ENCODE results near the gene FGFBP1. TPM values are rescaled to one million over a fixed set of nuclear protein-coding genes. Genes with fewer than 3 reads are reported as not detected.

Gene FGFBP1
- total and polyA plus RNA-seq, 2 of the 4 experiments (the other 2 are of a cell fraction) = under 0.01 TPM; not detected in 1

DNA sequence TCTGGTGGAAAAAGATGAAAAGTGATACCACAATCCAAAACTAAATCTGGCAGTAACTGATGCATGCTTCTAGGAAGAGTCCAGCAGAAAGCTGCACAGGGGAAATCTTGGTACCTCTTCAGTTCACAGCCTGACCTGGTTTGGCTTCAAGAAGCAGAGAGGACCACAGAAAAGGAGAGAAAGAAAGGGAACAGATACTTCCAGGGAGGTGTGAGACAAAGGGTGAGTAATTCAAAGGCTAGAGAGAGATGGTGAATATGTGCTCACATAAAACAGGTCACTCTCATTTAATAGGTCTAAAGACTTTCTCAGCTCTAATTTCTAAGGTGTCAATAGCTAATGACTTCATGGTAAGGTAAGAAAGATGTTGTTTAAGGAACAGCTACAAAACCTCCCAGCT lies 13.2 kb upstream of the FGFBP1 start:
- dilution Hi-C loops (cut with HindIII; ENCODE audit: low sequenced_read_pairs, unreplicated experiment) = no loop called here
- Histone ChIP-seq H3K4me1 (ENCODE audit: control insufficient read depth, insufficient read depth, low read length) (no peaks in the 10 kb centered on the region), H3K18ac (ENCODE audit: low read depth, low read length) (no peak overlapping the region), H3K36me3 (ENCODE audit: control insufficient read depth, insufficient read depth, low read length) (no peaks in the 10 kb centered on the region), H3K56ac (ENCODE audit: extremely low read depth, insufficient read depth, low read length) (no peak overlapping the region), H2BK5ac (ENCODE audit: low read depth, low read length, poor library complexity, severe bottlenecking) (no peak overlapping the region), H3K27ac (ENCODE audit: insufficient read depth, low read length) (no peak overlapping the region), H3K9ac (ENCODE audit: low read depth, low read length) (no peak overlapping the region), H3K4me2 (ENCODE audit: low read depth, low read length) (no peak overlapping the region), H3K27me3 (ENCODE audit: control insufficient read depth, insufficient read depth, low read length) (peaks cover 5% of the 10 kb centered on the region; the same call in 1 of the 2 replicates), H4K5ac (ENCODE audit: low read depth, low read length) (no peak overlapping the region), H4K91ac (ENCODE audit: insufficient read depth, low read depth, low read length) (no peak overlapping the region), H3K9me3 (ENCODE audit: control insufficient read depth, insufficient read depth, low read length) (no peaks in the 10 kb centered on the region), H3K9me1 (ENCODE audit: insufficient read depth, low read length) (no peaks in the 10 kb centered on the region), H3K4me3 (ENCODE audit: insufficient read depth, low read depth, low read length) (no peak overlapping the region), H2BK20ac (ENCODE audit: low read depth, low read length) (no peak overlapping the region), H4K8ac (ENCODE audit: low read depth in 2 of 2, low read length in 2 of 2) (no peak overlapping the region), H2AK5ac (ENCODE audit: low read depth, low read length) (no peak overlapping the region), H2AFZ (replicated peaks; ENCODE audit: low read length, poor library complexity) (no peak overlapping the region), H3K79me1 (ENCODE audit: low read depth in 1 of 2, low read length in 2 of 2) (no peaks in the 10 kb centered on the region), H3K4ac (ENCODE audit: low read depth, low read length) (no peak overlapping the region), H2BK120ac (ENCODE audit: low read depth, low read length) (no peak overlapping the region), H2AK9ac (replicated peaks; ENCODE audit: low read depth, low read length, poor library complexity) (no peak overlapping the region), H3K23ac (ENCODE audit: low read depth, low read length) (no peak overlapping the region), H3K14ac (replicated peaks; ENCODE audit: low read depth, low read length) (no peak overlapping the region), H2BK15ac (ENCODE audit: low read depth, low read length) (no peak overlapping the region), H4K20me1 (ENCODE audit: insufficient read depth, low read length) (no peaks in the 10 kb centered on the region)
- BruUV-seq (replicated peaks) = no TSS peak
- POLR2A ChIA-PET (ENCODE audit: unreplicated experiment) = no interaction called here
- CTCF ChIA-PET = interaction anchor here (0.5 to 1.3 kb wide), 2 partner anchors 57 to 472 kb away, joined by 3 read pairs; no protein-coding TSS in a partner anchor
- no peak for ATAC-seq (ENCODE audit: low read depth)
- in situ Hi-C loops (cut with MboI; ENCODE audit: low sequenced_read_pairs) = no loop called here
- no peak for TF ChIP-seq RAD21 (IDR thresholded peaks at IDR 0.05; ENCODE audit: low read length)
- TF ChIP-seq, protein P1, sequence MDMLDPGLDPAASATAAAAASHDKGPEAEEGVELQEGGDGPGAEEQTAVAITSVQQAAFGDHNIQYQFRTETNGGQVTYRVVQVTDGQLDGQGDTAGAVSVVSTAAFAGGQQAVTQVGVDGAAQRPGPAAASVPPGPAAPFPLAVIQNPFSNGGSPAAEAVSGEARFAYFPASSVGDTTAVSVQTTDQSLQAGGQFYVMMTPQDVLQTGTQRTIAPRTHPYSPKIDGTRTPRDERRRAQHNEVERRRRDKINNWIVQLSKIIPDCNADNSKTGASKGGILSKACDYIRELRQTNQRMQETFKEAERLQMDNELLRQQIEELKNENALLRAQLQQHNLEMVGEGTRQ (IDR thresholded peaks at IDR 0.05; ENCODE audit: low read depth, low read length) = no peak
- TF ChIP-seq, protein P2, sequence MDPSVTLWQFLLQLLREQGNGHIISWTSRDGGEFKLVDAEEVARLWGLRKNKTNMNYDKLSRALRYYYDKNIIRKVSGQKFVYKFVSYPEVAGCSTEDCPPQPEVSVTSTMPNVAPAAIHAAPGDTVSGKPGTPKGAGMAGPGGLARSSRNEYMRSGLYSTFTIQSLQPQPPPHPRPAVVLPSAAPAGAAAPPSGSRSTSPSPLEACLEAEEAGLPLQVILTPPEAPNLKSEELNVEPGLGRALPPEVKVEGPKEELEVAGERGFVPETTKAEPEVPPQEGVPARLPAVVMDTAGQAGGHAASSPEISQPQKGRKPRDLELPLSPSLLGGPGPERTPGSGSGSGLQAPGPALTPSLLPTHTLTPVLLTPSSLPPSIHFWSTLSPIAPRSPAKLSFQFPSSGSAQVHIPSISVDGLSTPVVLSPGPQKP (IDR thresholded peaks at IDR 0.05; ENCODE audit: borderline replicate concordance, low read depth, low read length) = no peak
- no peak for TF ChIP-seq BHLHE40 (IDR thresholded peaks at IDR 0.05; ENCODE audit: low read depth, low read length)
- TF ChIP-seq RFX5 (IDR thresholded peaks at IDR 0.05; ENCODE audit: low read depth, low read length) = no peak
- TF ChIP-seq RCOR1 (IDR thresholded peaks at IDR 0.05; ENCODE audit: insufficient replicate concordance, low read length) = no peak
- no peak for TF ChIP-seq FOS (IDR thresholded peaks at IDR 0.05; ENCODE audit: low read depth, low read length)
- TF ChIP-seq, protein P3, sequence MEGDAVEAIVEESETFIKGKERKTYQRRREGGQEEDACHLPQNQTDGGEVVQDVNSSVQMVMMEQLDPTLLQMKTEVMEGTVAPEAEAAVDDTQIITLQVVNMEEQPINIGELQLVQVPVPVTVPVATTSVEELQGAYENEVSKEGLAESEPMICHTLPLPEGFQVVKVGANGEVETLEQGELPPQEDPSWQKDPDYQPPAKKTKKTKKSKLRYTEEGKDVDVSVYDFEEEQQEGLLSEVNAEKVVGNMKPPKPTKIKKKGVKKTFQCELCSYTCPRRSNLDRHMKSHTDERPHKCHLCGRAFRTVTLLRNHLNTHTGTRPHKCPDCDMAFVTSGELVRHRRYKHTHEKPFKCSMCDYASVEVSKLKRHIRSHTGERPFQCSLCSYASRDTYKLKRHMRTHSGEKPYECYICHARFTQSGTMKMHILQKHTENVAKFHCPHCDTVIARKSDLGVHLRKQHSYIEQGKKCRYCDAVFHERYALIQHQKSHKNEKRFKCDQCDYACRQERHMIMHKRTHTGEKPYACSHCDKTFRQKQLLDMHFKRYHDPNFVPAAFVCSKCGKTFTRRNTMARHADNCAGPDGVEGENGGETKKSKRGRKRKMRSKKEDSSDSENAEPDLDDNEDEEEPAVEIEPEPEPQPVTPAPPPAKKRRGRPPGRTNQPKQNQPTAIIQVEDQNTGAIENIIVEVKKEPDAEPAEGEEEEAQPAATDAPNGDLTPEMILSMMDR (conservative IDR thresholded peaks at IDR 0.05; ENCODE audit: low read depth, low read length) = no peak
- TF ChIP-seq MAFK (IDR thresholded peaks at IDR 0.05; ENCODE audit: low read depth, low read length) = no peak
- no peak for TF ChIP-seq CEBPB (IDR thresholded peaks at IDR 0.05; ENCODE audit: low read depth, low read length)
- no peak for TF ChIP-seq POLR2A (IDR thresholded peaks at IDR 0.05; ENCODE audit: low read depth, low read length)
- TF ChIP-seq CHD1 (IDR thresholded peaks at IDR 0.05; ENCODE audit: low read depth, low read length) = no peak
- TF ChIP-seq MAZ (IDR thresholded peaks at IDR 0.05; ENCODE audit: borderline replicate concordance, low read depth, low read length) = no peak
- TF ChIP-seq SMC3 (IDR thresholded peaks at IDR 0.05; ENCODE audit: low read depth, low read length) = no peak
- TF ChIP-seq NFE2L2 (IDR thresholded peaks at IDR 0.05; ENCODE audit: low read depth, low read length) = no peak
- no peak for TF ChIP-seq MXI1 (IDR thresholded peaks at IDR 0.05; ENCODE audit: borderline replicate concordance, low read depth, low read length)
- intact Hi-C loops (cut with micrococcal nuclease) = no loop called here
- no peak for DNase-seq

All from IMR-90 (cell line).